Prostate gland (tissue), 2 donors: Measurements from ENCODE around the gene MBL2. TPM values are rescaled to one million over a fixed set of nuclear protein-coding genes. Genes with fewer than 3 reads are reported as not detected.

Source experiments
- DNase-seq: peaks from one replicate; pipeline ENCODE4 v3.0.0-alpha.2; 2019; ENCODE audit warnings: low spot score
- H3K27ac ChIP-seq, 2 donors: fragments of 200-600 bp; sonication (generic); 2 replicates each; pipeline ENCODE4 v1.5.1; 2017 to 2019
- H3K27me3 ChIP-seq: fragments of 200-600 bp; sonication (generic); replicated peaks from 2 replicates; pipeline ENCODE4 v1.5.1; 2019; ENCODE audit not compliant: insufficient read depth
- H3K36me3 ChIP-seq, 2 donors: fragments of 200-600 bp; sonication (generic); 1 replicate in 1 of 2; 2 replicates in 1 of 2; pipeline versions ENCODE4 v1.5.1 to v1.8.1; 2017 to 2019
- H3K4me1 ChIP-seq: fragments of 200-600 bp; sonication (generic); replicated peaks from 2 replicates; pipeline ENCODE4 v1.5.1; 2019
- H3K4me3 ChIP-seq, 2 donors: fragments of 200-600 bp; sonication (generic); 2 replicates each; pipeline ENCODE4 v1.5.1; 2017 to 2019
- H3K9me3 ChIP-seq: fragments of 200-600 bp; sonication (generic); 2 replicates; pipeline ENCODE4 v1.5.1; 2017
- POLR2A ChIP-seq: fragments of 450-650 bp; IDR thresholded peaks from one replicate; pipeline ENCODE4 v1.6.1; 2016; ENCODE audit warnings: antibody characterized with exemption, mild to moderate bottlenecking
- POLR2AphosphoS5 ChIP-seq: sonication (generic); formaldehyde crosslinking; IDR thresholded peaks from one replicate; pipeline ENCODE4 v1.6.1; 2017; ENCODE audit warnings: antibody characterized with exemption
- WGBS: methylation state at CpG from one replicate; pipeline ENCODE4 v1.1.5; 2018; 5-methylcytosine and 5-hydroxymethylcytosine counted together
- intact Hi-C: fragments of 100-400 bp; cut with DNase I; formaldehyde crosslinking; loops from one replicate; pipeline ENCODE4 v1.14.2; 2022
- total RNA-seq, 2 donors: library from RNA; depleted of rRNA; stranded (reverse); fragments of >200 nt; gene quantifications; one replicate each; pipeline ENCODE4 v1.1.0, GENCODE V29; 2016
- TF ChIP-seq, protein P1 (sequence below), 4 experiments: fragments of 200-600 bp in 2 of 4; fragments of 450-650 bp in 2 of 4; sonication (generic) in 2 of 4; IDR thresholded peaks; 1 replicate in 3 of 4; 2 replicates in 1 of 4; pipeline ENCODE4 v1.5.1; 2016 to 2019; ENCODE audit warnings: antibody characterized with exemption in 4 of 4, mild to moderate bottlenecking in 2 of 4, moderate library complexity in 2 of 4

MBL2 gene
- total RNA-seq, 2 donors from 2014 or later, result not detected

GRCh38 chr10:52757773-52758172, 14.8 kb downstream of the MBL2 start:
- 58% methylated on average over 6 of the region's 6 CpGs for WGBS
- Histone ChIP-seq H3K27me3 (no peaks in the 10 kb centered on the region), H3K9me3 (no peaks in the 10 kb centered on the region), H3K36me3 (no peaks in the 10 kb centered on the region), H3K4me1 (no peaks in the 10 kb centered on the region), H3K27ac (no peak overlapping the region), H3K4me3 (no peak overlapping the region)
- TF ChIP-seq, protein P1, sequence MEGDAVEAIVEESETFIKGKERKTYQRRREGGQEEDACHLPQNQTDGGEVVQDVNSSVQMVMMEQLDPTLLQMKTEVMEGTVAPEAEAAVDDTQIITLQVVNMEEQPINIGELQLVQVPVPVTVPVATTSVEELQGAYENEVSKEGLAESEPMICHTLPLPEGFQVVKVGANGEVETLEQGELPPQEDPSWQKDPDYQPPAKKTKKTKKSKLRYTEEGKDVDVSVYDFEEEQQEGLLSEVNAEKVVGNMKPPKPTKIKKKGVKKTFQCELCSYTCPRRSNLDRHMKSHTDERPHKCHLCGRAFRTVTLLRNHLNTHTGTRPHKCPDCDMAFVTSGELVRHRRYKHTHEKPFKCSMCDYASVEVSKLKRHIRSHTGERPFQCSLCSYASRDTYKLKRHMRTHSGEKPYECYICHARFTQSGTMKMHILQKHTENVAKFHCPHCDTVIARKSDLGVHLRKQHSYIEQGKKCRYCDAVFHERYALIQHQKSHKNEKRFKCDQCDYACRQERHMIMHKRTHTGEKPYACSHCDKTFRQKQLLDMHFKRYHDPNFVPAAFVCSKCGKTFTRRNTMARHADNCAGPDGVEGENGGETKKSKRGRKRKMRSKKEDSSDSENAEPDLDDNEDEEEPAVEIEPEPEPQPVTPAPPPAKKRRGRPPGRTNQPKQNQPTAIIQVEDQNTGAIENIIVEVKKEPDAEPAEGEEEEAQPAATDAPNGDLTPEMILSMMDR (IDR thresholded peaks at IDR 0.05), result no peak
- TF ChIP-seq POLR2A (no peak), POLR2AphosphoS5 (no peak)
- intact Hi-C loops, result no loop called here
- DNase-seq, result no peak

DNA sequence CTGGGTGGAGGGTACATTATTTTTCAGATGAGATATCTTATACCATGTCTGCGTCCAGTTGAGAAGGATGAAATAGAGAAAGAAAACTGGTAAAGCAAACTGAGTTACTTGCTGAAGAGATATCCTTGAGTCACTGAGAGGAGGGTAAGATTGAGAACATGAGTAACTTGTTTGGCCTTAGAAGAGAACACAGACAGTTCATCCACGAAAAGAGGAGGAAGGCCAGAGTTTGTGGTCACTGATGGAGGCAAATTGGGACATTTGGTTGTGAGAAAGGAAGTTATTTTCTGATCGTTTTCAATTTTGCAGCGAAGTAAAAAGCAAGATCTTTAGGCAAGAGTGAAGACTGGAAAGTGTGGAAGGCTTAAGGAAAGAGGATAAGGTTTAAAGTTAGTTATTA, 15.6 kb downstream of the MBL2 start:
- no peak overlapping the region for H3K4me3 ChIP-seq
- H3K4me1 ChIP-seq, result no peaks in the 10 kb centered on the region
- TF ChIP-seq, protein P1 (IDR thresholded peaks at IDR 0.05), result no peak
- no peak overlapping the region for H3K27ac ChIP-seq
- WGBS, result 78% methylated on average over 4 of the region's 4 CpGs
- intact Hi-C loops, result no loop called here
- no peaks in the 10 kb centered on the region for H3K27me3 ChIP-seq
- no peaks in the 10 kb centered on the region for H3K36me3 ChIP-seq
- DNase-seq, result no peak
- no peaks in the 10 kb centered on the region for H3K9me3 ChIP-seq

DNA sequence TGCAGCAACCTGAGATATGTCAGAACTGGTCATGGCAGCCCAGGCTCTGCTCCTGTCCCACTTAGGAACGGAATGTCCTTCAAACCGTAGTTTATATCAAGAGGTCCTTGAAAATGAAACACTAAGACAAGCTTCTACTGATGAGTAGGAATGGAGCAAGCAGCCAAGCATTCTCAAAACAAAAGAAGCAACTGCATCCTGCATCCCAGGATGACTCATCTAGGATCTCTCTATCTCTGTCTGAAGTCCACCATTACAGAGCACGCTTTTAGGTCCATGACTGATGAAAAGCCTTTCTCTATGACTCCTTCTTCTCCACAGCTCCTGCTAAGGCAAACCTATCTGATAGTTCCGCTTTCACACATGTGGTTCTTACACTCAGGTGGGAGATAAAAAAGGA, 16.3 kb downstream of the MBL2 start:
- TF ChIP-seq POLR2A (no peak), POLR2AphosphoS5 (no peak)
- TF ChIP-seq, protein P1 (IDR thresholded peaks at IDR 0.05), result no peak
- WGBS, result 94% methylated on average over 4 of the region's 4 CpGs
- no peaks in the 10 kb centered on the region for H3K36me3 ChIP-seq
- H3K9me3 ChIP-seq, result no peaks in the 10 kb centered on the region
- H3K27ac ChIP-seq, result no peak overlapping the region
- no peak for DNase-seq
- no peak overlapping the region for H3K4me3 ChIP-seq
- H3K27me3 ChIP-seq, result no peaks in the 10 kb centered on the region
- intact Hi-C loops, result no loop called here
- no peaks in the 10 kb centered on the region for H3K4me1 ChIP-seq

DNA sequence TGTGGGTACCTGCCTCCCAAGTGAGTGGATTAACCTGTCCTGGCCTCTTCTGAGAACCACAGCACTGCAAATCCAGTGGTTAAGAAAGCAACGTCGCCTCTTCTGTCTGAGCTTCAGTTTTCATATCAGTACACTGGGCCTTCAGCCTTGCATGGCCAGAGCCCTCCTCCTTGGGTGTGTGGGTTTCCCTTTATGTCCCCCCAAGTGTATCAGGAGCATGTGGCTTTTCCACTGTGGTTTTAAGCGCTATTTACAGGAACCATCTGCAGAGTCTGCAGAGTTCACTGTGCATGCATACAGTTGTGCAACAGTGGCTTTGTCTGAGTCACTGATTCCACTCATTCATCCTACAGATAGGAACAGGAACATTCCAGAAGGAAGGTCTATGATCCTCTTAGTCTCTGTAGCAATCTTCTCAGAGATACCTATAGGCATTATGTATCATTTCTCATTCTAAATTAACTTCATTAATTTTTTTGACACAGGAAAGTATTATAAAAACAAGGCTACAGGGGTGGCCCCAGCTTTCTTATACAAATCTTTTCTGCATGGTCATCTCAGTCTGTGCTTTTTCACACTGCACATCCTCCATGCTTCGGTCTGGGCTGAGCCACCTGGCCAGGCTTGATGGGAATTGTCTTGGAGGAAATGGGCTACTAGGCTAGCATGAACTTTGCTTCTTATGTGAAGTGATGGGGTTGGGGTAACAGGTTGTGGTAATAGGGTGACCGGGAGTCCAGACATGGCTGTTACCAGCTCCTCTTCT, 17.1 kb downstream of the MBL2 start:
- Histone ChIP-seq H3K4me1 (no peaks in the 10 kb centered on the region), H3K36me3 (no peaks in the 10 kb centered on the region), H3K4me3 (no peak overlapping the region), H3K9me3 (no peaks in the 10 kb centered on the region), H3K27ac (no peak overlapping the region), H3K27me3 (no peaks in the 10 kb centered on the region)
- intact Hi-C loops, result no loop called here
- TF ChIP-seq POLR2A (no peak), POLR2AphosphoS5 (no peak)
- TF ChIP-seq, protein P1 (IDR thresholded peaks at IDR 0.05), result no peak
- no peak for DNase-seq
- WGBS, result 90% methylated on average over 5 of the region's 5 CpGs

- no peaks in the 10 kb centered on the region for H3K27me3 ChIP-seq
- intact Hi-C loops, result no loop called here
- TF ChIP-seq POLR2AphosphoS5, result no peak
- TF ChIP-seq, protein P1 (IDR thresholded peaks at IDR 0.05), result no peak
- no peak for TF ChIP-seq POLR2A
- no peak for DNase-seq
- whole genome bisulfite sequencing, result 84% methylated on average over 3 of the region's 3 CpGs
- no peaks in the 10 kb centered on the region for H3K4me1 ChIP-seq
- H3K9me3 ChIP-seq, result no peaks in the 10 kb centered on the region
- no peaks in the 10 kb centered on the region for H3K36me3 ChIP-seq
- H3K27ac ChIP-seq, result no peak overlapping the region
- no peak overlapping the region for H3K4me3 ChIP-seq
Measured at GRCh38 chr10:52752801-52753445, 19.7 kb downstream of the MBL2 start.
